Activated naive CD8-positive, alpha-beta T cell treated with anti-CD3 and anti-CD28 coated beads, Interleukin-2, amount 10 ng/mL, durations not matched to agents 7 days and 5 days (primary cell): ENCODE results near the gene NPAS3. TPM values are rescaled to one million over a fixed set of nuclear protein-coding genes. Genes with fewer than 3 reads are reported as not detected.

ENCODE experiments used
- ATAC-seq: fragments of 150-1000 bp; cut with Tn5 transposase; one replicate; pipeline ENCODE4 v1.10.0; 2021; ENCODE audit warnings: low read depth, moderate library complexity
- POLR2A ChIA-PET: fragments of 350-600 bp; sonication (Branson Sonifier 250); formaldehyde crosslinking; loops from one replicate; lab custom pipeline; 2021; ENCODE audit warnings: antibody characterized with exemption; lab: Charles Lee
- DNase-seq: peaks from one replicate; pipeline ENCODE4 v3.0.0; 2021
- H3K27ac Mint-ChIP-seq: one replicate; pipeline ENCODE4 v1.8.0; 2022; ENCODE audit warnings: mild to moderate bottlenecking, mixed read lengths
- H3K27me3 Mint-ChIP-seq: one replicate; pipeline ENCODE4 v1.8.0; 2022; ENCODE audit warnings: mild to moderate bottlenecking, moderate library complexity, mixed read lengths
- H3K36me3 Mint-ChIP-seq: one replicate; pipeline ENCODE4 v1.8.0; 2021; ENCODE audit warnings: mild to moderate bottlenecking, mixed read lengths
- H3K4me1 Mint-ChIP-seq: one replicate; pipeline ENCODE4 v1.8.0; 2021; ENCODE audit warnings: mixed read lengths
- H3K4me3 Mint-ChIP-seq: one replicate; pipeline ENCODE4 v1.8.0; 2022; ENCODE audit warnings: mild to moderate bottlenecking, moderate library complexity, mixed read lengths
- H3K9me3 Mint-ChIP-seq: one replicate; pipeline ENCODE4 v1.8.0; 2021; ENCODE audit warnings: mixed read lengths
- total RNA-seq, 2 experiments: library from RNA; stranded (reverse); gene quantifications; one replicate each; pipeline ENCODE4 v1.2.3, GENCODE V29; 2021

The NPAS3 gene
- total RNA-seq, 2 experiments from 2014 or later = not detected

GRCh38 chr14:33671556-33671955 lies 732.9 kb downstream of the NPAS3 start:
- ATAC-seq = no peak
- no peak overlapping the region for H3K27ac Mint-ChIP-seq
- POLR2A ChIA-PET = no interaction called here
- H3K4me1 Mint-ChIP-seq = no peaks in the 10 kb centered on the region
- H3K36me3 Mint-ChIP-seq = no peaks in the 10 kb centered on the region
- no peaks in the 10 kb centered on the region for H3K27me3 Mint-ChIP-seq
- no peaks in the 10 kb centered on the region for H3K9me3 Mint-ChIP-seq
- no peak overlapping the region for H3K4me3 Mint-ChIP-seq
- DNase-seq = no peak

GRCh38 chr14:33674927-33675326 lies 736.2 kb downstream of the NPAS3 start:
- ATAC-seq (no peak), DNase-seq (no peak)
- Mint-ChIP-seq H3K27me3 (no peaks in the 10 kb centered on the region), H3K4me1 (no peaks in the 10 kb centered on the region), H3K4me3 (no peak overlapping the region), H3K36me3 (no peaks in the 10 kb centered on the region), H3K27ac (no peak overlapping the region), H3K9me3 (no peaks in the 10 kb centered on the region)
- POLR2A ChIA-PET = no interaction called here

GRCh38 chr14:33675415-33676130 lies 736.9 kb downstream of the NPAS3 start:
- no peak overlapping the region for H3K4me3 Mint-ChIP-seq
- no peak overlapping the region for H3K27ac Mint-ChIP-seq
- no peaks in the 10 kb centered on the region for H3K27me3 Mint-ChIP-seq
- no peaks in the 10 kb centered on the region for H3K36me3 Mint-ChIP-seq
- DNase-seq (no peak), ATAC-seq (no peak)
- POLR2A ChIA-PET = no interaction called here
- no peaks in the 10 kb centered on the region for H3K9me3 Mint-ChIP-seq
- H3K4me1 Mint-ChIP-seq = no peaks in the 10 kb centered on the region

GRCh38 chr14:33676135-33676566 lies 737.5 kb downstream of the NPAS3 start:
- Mint-ChIP-seq H3K27ac (no peak overlapping the region), H3K27me3 (no peaks in the 10 kb centered on the region), H3K36me3 (no peaks in the 10 kb centered on the region), H3K4me1 (no peaks in the 10 kb centered on the region), H3K9me3 (no peaks in the 10 kb centered on the region), H3K4me3 (no peak overlapping the region)
- DNase-seq (no peak), ATAC-seq (no peak)
- POLR2A ChIA-PET = no interaction called here

GRCh38 chr14:33676891-33677290 lies 738.2 kb downstream of the NPAS3 start:
- no peak for ATAC-seq
- H3K36me3 Mint-ChIP-seq = no peaks in the 10 kb centered on the region

GRCh38 chr14:33678005-33678404 lies 739.3 kb downstream of the NPAS3 start:
- no peaks in the 10 kb centered on the region for H3K36me3 Mint-ChIP-seq
- no peak overlapping the region for H3K27ac Mint-ChIP-seq
- H3K27me3 Mint-ChIP-seq = no peaks in the 10 kb centered on the region
- H3K4me3 Mint-ChIP-seq = no peak overlapping the region
- POLR2A ChIA-PET = no interaction called here
- H3K4me1 Mint-ChIP-seq = no peaks in the 10 kb centered on the region
- ATAC-seq = no peak
- H3K9me3 Mint-ChIP-seq = no peaks in the 10 kb centered on the region
- no peak for DNase-seq

More at GRCh38 chr14:33676891-33677290, 738.2 kb downstream of the NPAS3 start:
- no peak overlapping the region for H3K4me3 Mint-ChIP-seq
- DNase-seq = no peak
- POLR2A ChIA-PET = no interaction called here
- no peak overlapping the region for H3K27ac Mint-ChIP-seq
- H3K4me1 Mint-ChIP-seq = no peaks in the 10 kb centered on the region
- H3K27me3 Mint-ChIP-seq = no peaks in the 10 kb centered on the region
- H3K9me3 Mint-ChIP-seq = no peaks in the 10 kb centered on the region

GRCh38 chr14:33679025-33679424 lies 740.3 kb downstream of the NPAS3 start:
- Mint-ChIP-seq H3K36me3 (no peaks in the 10 kb centered on the region), H3K9me3 (no peaks in the 10 kb centered on the region), H3K27ac (no peak overlapping the region), H3K27me3 (no peaks in the 10 kb centered on the region), H3K4me3 (no peak overlapping the region), H3K4me1 (no peaks in the 10 kb centered on the region)
- POLR2A ChIA-PET = no interaction called here
- ATAC-seq = no peak
- DNase-seq = no peak

GRCh38 chr14:33679461-33680225 lies 741.0 kb downstream of the NPAS3 start:
- H3K27me3 Mint-ChIP-seq = no peaks in the 10 kb centered on the region
- H3K36me3 Mint-ChIP-seq = no peaks in the 10 kb centered on the region
- H3K27ac Mint-ChIP-seq = no peak overlapping the region
- H3K4me1 Mint-ChIP-seq = no peaks in the 10 kb centered on the region
- no peak for DNase-seq
- POLR2A ChIA-PET = no interaction called here
- H3K9me3 Mint-ChIP-seq = no peaks in the 10 kb centered on the region
- ATAC-seq = no peak
- H3K4me3 Mint-ChIP-seq = no peak overlapping the region

- Mint-ChIP-seq H3K27me3 (no peaks in the 10 kb centered on the region), H3K4me3 (no peak overlapping the region), H3K36me3 (no peaks in the 10 kb centered on the region), H3K27ac (no peak overlapping the region), H3K4me1 (no peaks in the 10 kb centered on the region), H3K9me3 (no peaks in the 10 kb centered on the region)
- DNase-seq = no peak
- no peak for ATAC-seq
- POLR2A ChIA-PET = no interaction called here
Observed at GRCh38 chr14:33680873-33681272, 742.2 kb downstream of the NPAS3 start.

GRCh38 chr14:33682760-33683159 lies 744.1 kb downstream of the NPAS3 start:
- ATAC-seq (no peak), DNase-seq (no peak)
- no peak overlapping the region for H3K27ac Mint-ChIP-seq
- no peaks in the 10 kb centered on the region for H3K27me3 Mint-ChIP-seq
- H3K4me1 Mint-ChIP-seq = no peaks in the 10 kb centered on the region
- H3K4me3 Mint-ChIP-seq = no peak overlapping the region
- H3K9me3 Mint-ChIP-seq = no peaks in the 10 kb centered on the region
- H3K36me3 Mint-ChIP-seq = no peaks in the 10 kb centered on the region
- POLR2A ChIA-PET = no interaction called here

GRCh38 chr14:33685026-33685425 lies 746.3 kb downstream of the NPAS3 start:
- Mint-ChIP-seq H3K9me3 (no peaks in the 10 kb centered on the region), H3K36me3 (no peaks in the 10 kb centered on the region), H3K27me3 (no peaks in the 10 kb centered on the region), H3K4me1 (no peaks in the 10 kb centered on the region), H3K27ac (no peak overlapping the region), H3K4me3 (no peak overlapping the region)
- ATAC-seq (no peak), DNase-seq (no peak)
- POLR2A ChIA-PET = no interaction called here

GRCh38 chr14:33685698-33686097 lies 747.0 kb downstream of the NPAS3 start:
- Mint-ChIP-seq H3K27ac (no peak overlapping the region), H3K27me3 (no peaks in the 10 kb centered on the region), H3K4me3 (no peak overlapping the region), H3K9me3 (no peaks in the 10 kb centered on the region), H3K4me1 (no peaks in the 10 kb centered on the region), H3K36me3 (no peaks in the 10 kb centered on the region)
- POLR2A ChIA-PET = no interaction called here
- DNase-seq (no peak), ATAC-seq (no peak)

- no peaks in the 10 kb centered on the region for H3K9me3 Mint-ChIP-seq
- DNase-seq (no peak), ATAC-seq (no peak)
- no peaks in the 10 kb centered on the region for H3K36me3 Mint-ChIP-seq
- POLR2A ChIA-PET = no interaction called here
- H3K27ac Mint-ChIP-seq = no peak overlapping the region
- H3K4me3 Mint-ChIP-seq = no peak overlapping the region
- no peaks in the 10 kb centered on the region for H3K27me3 Mint-ChIP-seq
- H3K4me1 Mint-ChIP-seq = no peaks in the 10 kb centered on the region
Observed at GRCh38 chr14:33686218-33686617, 747.5 kb downstream of the NPAS3 start.

GRCh38 chr14:33686856-33687255 lies 748.2 kb downstream of the NPAS3 start:
- no peak overlapping the region for H3K4me3 Mint-ChIP-seq
- no peaks in the 10 kb centered on the region for H3K27me3 Mint-ChIP-seq
- no peaks in the 10 kb centered on the region for H3K36me3 Mint-ChIP-seq
- H3K27ac Mint-ChIP-seq = no peak overlapping the region
- H3K4me1 Mint-ChIP-seq = no peaks in the 10 kb centered on the region
- ATAC-seq (no peak), DNase-seq (no peak)
- POLR2A ChIA-PET = no interaction called here
- H3K9me3 Mint-ChIP-seq = no peaks in the 10 kb centered on the region
